HG03457 (cell line): Measurements from ENCODE around the gene DCAF8.

Experiments used
- ATAC-seq: cut with Tn5 transposase; IDR thresholded peaks from one replicate; pipeline ENCODE4 v1.9.1; 2021; ENCODE audit warnings: moderate number of reproducible peaks; ENCODE audit not compliant: unreplicated experiment

Gene DCAF8

GRCh38 chr1:160206421-160207117 is 55.8 kb downstream of the DCAF8 start:
- ATAC-seq, result no peak

- ATAC-seq, result no peak
These were observed 56.3 kb downstream of the DCAF8 start for GRCh38 chr1:160206036-160206389.

GRCh38 chr1:160205242-160206035 is 56.9 kb downstream of the DCAF8 start, which contains the start of gene PEA15:
PEA15 (plus strand) TSS chr1:160205384; CDS start chr1:160211545, 6,161 bp downstream.
- ATAC-seq, result no peak

GRCh38 chr1:160204526-160205241 is 57.7 kb downstream of the DCAF8 start:
- ATAC-seq, result peak; percentile 54

- no peak for ATAC-seq
These were observed 61.6 kb downstream of the DCAF8 start for GRCh38 chr1:160200786-160201185.

GRCh38 chr1:160197231-160197630 is 65.1 kb downstream of the DCAF8 start:
- ATAC-seq, result no peak

GRCh38 chr1:160196143-160196542 is 66.2 kb downstream of the DCAF8 start:
- no peak for ATAC-seq

GRCh38 chr1:160194737-160195059 is 67.7 kb downstream of the DCAF8 start:
- no peak for ATAC-seq

- ATAC-seq, result no peak
These were observed 68.3 kb downstream of the DCAF8 start for GRCh38 chr1:160193832-160194736.

- ATAC-seq, result no peak
These were observed 69.1 kb downstream of the DCAF8 start for GRCh38 chr1:160193091-160193819.

- no peak for ATAC-seq
These were observed 70.1 kb downstream of the DCAF8 start for GRCh38 chr1:160192234-160192633.

- ATAC-seq, result no peak
These were observed 70.6 kb downstream of the DCAF8 start for GRCh38 chr1:160191756-160192155.

- ATAC-seq, result no peak
These were observed 72.4 kb downstream of the DCAF8 start, which contains the start of gene CASQ1 for GRCh38 chr1:160189649-160190625. CASQ1 (plus strand) TSS chr1:160190575; CDS start chr1:160190752, 177 bp downstream.

GRCh38 chr1:160188341-160188740 is 74.0 kb downstream of the DCAF8 start:
- no peak for ATAC-seq

GRCh38 chr1:160187407-160187806 is 74.9 kb downstream of the DCAF8 start:
- no peak for ATAC-seq

- ATAC-seq, result no peak
These were observed 75.6 kb downstream of the DCAF8 start for GRCh38 chr1:160186729-160187128.

GRCh38 chr1:160186246-160186645 is 76.1 kb downstream of the DCAF8 start:
- ATAC-seq, result no peak

GRCh38 chr1:160179336-160179735 is 83.0 kb downstream of the DCAF8 start:
- no peak for ATAC-seq

- no peak for ATAC-seq
These were observed 83.6 kb downstream of the DCAF8 start for GRCh38 chr1:160178731-160179130.
